Stimulated activated CD8-positive, alpha-beta memory T cell treated with anti-CD3 and anti-CD28 coated beads, Interleukin-15, amount 100 ng/mL, for 1 hour (primary cell): ENCODE results near the gene SLC34A2.
"Not testable (repeated sequence)": the region's sequence is repeated elsewhere in the genome, so short reads cannot be mapped to it uniquely, and the experiment has no call there.

Experiments used
- DNase-seq: peaks from one replicate; pipeline ENCODE4 v3.0.0-alpha.2; 2020; ENCODE audit warnings: low read depth

The SLC34A2 gene, protein sequence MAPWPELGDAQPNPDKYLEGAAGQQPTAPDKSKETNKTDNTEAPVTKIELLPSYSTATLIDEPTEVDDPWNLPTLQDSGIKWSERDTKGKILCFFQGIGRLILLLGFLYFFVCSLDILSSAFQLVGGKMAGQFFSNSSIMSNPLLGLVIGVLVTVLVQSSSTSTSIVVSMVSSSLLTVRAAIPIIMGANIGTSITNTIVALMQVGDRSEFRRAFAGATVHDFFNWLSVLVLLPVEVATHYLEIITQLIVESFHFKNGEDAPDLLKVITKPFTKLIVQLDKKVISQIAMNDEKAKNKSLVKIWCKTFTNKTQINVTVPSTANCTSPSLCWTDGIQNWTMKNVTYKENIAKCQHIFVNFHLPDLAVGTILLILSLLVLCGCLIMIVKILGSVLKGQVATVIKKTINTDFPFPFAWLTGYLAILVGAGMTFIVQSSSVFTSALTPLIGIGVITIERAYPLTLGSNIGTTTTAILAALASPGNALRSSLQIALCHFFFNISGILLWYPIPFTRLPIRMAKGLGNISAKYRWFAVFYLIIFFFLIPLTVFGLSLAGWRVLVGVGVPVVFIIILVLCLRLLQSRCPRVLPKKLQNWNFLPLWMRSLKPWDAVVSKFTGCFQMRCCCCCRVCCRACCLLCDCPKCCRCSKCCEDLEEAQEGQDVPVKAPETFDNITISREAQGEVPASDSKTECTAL

DNA sequence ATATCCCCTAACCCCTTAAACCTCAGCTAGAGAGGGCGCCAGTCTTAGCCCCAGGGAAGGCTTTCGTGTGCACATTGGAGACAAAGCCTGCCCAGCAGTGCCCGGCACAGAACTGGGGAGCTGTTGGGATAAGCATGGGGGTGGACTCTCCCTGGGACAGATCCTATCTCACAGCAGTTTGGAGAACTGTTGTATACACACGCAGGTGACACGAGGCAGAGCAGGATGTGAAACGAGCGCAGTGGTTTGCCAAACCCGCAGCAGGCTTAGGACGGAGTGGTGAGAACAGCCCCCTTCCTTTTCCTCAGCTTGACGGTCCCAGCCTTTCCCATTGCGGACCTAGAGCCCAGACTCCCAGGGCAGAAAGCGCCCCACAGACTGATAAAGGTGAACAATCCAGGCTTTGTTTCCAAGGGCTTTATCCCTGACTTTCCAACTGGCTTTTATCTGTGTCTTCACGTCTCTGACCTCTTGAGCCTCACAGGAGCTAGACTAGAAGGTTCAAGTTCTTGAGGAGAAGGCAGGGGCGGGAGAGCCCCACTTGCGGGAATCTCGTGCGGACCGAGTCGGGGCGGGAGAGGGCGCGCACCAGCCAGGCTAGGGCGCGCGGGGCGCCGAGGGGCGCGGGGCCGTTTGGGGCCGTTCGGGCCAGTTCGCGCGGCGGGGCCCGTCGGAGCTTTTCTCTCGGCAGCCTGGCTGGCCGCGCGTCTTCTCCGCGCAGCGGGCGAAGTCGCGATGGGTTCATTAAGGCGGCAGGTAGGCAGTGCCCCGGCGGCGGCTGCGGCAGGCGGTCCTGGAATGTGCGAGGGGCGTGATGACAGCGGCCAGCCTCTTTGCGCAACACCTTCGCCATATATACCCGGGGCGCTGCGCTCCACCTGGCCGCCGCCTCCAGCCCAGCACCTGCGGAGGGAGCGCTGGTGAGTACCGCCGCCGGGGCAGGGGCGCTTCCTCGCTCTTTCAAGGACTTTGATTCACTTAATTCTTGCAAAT is at the start of gene SLC34A2:
Gene SLC34A2, plus strand, starts transcription at position 881 of the 993 bp plus-strand sequence. CDS start 6,650 bp downstream, outside the sequence.
- DNase-seq: no peak

DNA sequence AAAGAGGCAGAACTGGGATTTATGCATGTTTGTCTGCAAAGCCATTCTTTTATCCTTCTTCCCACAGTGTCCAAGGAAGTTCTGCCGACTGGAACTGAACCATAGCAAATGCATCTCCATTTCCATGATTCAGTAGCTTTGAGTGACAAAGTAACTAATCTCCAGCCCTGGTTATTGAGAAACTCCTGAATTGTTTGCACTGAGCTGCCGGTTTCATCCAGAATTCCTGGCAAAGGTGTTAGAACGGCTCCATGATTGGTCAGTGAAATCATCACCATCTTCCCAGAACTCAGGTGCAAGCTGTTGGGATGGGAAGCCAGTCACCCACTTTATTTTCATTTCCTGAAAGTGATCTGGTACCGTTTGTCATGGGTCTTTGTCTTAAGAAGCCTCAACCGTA is 47.0 kb upstream of the SLC34A2 start:
- DNase-seq: no peak

- DNase-seq: no peak
Measured at GRCh38 chr4:25609976-25610375, 45.7 kb upstream of the SLC34A2 start.

GRCh38 chr4:25613613-25614012 is 42.0 kb upstream of the SLC34A2 start:
- DNase-seq: not testable (repeated sequence)

DNA sequence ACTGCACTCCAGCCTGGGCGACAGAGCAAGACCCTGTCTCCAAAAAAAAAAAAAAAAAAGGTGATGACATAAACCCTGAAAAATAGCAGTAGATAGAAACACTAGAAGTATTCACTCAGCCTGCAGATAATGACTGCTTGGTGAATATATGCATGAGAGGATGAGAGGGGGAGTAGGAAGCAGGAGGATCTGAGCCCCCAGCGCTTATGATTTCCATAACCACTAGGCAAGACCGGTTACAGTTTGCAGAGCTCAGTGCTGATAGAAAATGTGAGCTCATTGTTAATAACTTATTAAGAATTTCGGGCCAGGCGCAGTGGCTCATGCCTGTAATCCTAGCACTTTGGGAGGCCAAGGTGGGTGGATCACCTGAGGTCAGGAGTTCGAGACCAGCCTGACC is 40.8 kb upstream of the SLC34A2 start:
- DNase-seq: no peak

DNA sequence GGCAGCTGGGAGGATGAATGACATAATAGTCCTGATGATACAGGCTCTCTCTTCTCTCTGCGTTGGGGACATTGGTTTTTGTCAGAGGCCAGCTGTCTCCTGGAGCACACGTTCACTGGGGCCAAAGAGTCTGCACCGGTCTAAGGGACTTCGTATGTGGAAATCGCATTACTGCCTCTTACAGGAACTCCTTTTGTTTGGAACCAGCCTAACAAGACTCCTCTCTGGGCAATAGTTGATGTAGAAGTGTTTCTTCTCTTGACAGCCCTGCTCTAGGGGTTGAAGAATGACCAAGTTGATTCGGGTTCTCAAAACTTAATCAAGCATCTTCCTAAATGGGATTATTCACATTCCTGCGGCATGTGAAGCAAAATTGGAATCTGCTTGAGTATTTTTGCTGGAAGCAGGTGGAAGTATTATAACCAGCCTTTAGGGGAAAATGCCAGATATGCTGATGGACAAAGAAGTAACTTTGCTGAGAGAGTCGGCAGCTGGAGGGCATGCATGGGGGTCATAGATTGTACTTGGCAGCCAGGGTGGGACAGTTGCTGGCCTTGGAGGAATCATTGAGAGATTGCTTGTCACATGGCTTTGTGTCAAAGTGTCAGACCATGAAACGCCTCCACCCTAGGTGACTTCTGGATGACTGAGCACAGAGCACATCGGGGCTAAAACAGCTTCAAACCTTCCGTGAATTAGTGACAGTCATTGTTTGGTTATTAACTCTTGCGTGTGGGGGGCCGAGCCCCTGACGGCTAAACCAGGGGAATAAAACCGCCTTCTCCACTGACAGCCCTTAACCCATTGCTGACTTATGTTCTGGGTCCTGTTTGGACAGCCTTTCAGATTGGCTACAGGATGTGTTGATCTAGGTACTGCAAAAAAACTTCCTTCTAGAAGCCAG is 34.4 kb upstream of the SLC34A2 start:
- DNase-seq: no peak

DNA sequence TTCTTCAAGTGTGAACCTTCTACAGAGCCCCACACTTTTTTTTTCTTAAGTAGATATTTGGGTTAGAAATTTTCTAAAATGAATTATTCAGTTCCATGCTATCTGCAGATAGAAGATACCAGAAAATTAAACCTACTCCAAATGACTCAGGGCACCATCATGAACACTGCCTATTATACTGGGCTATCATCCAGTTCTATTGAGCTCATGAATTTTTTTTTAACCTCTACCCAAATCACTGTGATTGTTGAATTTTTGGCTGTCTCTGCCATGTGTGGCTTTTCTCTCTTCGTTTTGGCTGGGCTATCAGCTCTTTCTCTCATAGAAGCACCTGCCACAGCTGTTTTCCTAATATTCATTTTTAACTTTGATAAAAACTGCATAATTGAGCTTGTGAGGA is 31.0 kb upstream of the SLC34A2 start:
- no peak for DNase-seq

DNA sequence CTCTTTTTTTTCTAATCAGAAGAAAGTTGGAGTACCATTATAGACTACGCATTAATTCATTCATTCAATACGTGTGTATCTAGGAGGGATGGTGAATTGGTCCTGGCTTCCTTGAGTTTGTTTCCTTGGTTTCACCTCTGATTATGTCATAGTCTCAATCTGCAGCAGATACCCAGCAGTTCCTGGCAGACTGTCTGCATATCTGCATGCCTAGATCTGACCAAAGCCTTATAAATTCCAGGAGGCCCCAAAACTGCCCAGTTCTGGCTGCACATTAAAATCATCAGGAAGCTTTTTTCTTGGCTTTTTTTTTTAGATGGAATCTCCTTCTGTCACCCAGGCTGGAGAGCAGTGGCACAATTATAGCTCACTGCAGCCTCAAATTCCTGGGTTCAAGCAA is 27.2 kb upstream of the SLC34A2 start:
- no peak for DNase-seq

DNA sequence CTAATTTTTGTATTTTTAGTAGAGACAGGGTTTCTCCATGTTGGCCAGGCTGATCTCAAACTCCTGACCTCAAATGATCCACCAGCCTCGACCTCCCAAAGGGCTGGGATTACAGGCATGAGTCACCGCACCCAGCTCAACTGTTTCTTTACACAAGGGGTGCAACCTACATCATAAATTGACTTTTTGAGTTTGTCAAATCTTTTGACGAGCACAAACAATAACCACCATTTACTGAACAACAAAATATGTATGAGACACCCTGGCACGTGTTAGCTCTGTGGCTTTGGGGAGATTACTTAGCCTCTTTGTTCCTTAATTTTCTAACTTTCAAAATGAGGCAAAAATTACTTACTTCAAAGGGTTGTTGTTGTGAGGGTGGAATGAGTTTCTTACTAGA is 23.5 kb upstream of the SLC34A2 start:
- no peak for DNase-seq

GRCh38 chr4:25633541-25633940 is 22.1 kb upstream of the SLC34A2 start:
- DNase-seq: no peak

- no peak for DNase-seq
Measured at GRCh38 chr4:25635501-25635900, 20.1 kb upstream of the SLC34A2 start.

- DNase-seq: no peak
Measured at GRCh38 chr4:25637581-25638220, 17.9 kb upstream of the SLC34A2 start.

DNA sequence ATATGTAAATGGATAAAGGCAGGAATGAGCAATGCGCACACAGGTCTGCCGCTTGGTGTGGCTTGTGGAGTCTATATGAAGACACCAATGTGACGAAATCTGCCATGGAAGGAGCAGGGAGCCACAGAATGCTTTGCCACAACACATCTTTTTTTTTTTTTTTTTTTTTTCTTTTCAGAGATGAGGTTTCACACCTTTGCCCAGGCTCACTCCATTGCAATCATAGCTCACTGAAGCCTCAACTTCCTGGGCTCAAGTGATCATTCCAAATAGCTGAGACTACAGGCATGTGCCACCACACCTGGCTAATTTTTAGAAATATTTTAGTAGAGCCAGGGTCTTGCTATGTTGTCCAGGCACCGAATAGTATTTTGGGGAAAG is 17.4 kb upstream of the SLC34A2 start:
- no peak for DNase-seq

- no peak for DNase-seq
Measured at GRCh38 chr4:25638806-25639205, 16.8 kb upstream of the SLC34A2 start.

DNA sequence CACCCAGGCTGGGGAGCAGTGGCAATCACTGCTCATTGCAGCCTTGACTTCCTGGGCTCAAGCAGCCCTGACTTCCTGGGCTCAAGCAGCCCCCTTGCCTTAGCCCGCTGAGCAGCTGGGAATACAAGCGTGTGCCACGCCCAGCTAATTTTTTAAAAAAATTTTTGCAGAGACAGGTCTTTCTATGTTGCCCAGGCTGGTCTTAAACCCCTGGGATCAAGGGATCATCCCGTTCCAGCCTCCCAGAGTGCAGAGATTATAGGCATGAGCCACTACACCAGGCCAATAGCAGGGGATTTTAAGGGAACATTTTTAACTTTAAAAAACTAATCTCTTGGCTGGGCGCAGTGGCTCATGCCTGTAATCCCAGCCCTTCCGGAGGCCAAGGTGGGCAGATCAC is 5.3 kb upstream of the SLC34A2 start:
- no peak for DNase-seq

DNA sequence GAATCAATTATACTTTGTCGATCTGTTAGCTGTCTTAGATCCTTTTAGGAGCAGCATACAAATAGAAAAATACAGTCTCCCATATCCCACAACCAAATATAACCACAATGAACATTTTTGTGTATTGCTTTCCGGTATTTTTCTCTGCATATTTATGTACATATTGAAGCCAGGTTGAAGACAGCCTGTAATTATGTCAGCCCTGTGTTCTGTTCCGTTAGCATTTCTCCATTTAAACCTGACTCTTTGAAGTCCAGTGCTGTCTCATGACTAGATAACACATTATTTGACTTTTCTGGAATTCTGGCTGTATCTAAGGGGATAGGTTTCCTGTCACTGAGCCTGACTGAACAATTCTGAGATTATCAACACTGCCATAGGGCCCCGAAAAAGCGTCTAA is 4.0 kb upstream of the SLC34A2 start:
- DNase-seq: no peak

DNA sequence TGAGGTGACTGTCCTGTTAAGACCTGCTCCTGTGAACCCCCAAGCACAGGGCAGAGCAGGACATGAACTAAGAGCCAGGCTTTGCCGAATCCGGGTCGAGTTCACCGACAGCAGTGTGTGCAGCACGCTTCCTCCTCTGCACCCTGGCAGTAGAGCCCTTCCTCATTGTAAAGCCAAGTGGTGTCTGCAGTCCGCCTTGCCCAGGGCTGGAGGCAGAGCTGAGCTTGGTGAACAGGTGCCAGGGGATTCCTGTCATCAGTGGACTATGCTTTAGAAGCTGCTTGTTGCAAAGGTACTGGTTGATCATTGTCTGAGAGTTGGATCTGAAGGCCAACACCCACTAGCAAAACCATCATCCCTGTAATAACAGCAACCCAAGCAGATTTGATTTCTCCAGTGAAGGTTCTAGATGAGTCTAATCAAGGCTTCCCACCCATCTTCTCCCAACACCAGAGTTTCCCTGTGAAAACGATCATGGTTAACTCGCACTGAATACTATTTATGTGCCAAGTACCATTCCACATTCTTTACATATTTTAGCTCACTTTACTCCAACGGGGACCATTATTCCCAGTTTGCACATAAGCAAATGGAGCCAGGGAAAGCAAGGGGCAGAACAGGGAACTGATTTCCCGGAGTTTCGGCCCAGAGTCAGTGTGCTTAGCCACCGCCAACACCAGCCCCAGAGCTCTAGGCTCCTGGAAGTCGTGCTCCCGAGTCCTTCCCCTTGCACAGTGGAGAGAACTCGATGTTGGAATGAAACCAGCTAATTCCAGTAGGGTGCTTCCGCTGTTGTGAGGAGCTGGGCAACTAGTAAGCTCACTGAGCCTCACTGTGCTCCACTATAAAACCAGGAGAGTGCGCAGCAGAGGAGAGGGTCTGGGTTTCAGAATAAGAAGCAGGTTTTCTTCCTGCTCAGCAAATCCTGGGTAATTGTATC is 1.4 kb upstream of the SLC34A2 start:
- no peak for DNase-seq

GRCh38 chr4:25656031-25656430 is 380 bp downstream of the SLC34A2 start:
- no peak for DNase-seq

DNA sequence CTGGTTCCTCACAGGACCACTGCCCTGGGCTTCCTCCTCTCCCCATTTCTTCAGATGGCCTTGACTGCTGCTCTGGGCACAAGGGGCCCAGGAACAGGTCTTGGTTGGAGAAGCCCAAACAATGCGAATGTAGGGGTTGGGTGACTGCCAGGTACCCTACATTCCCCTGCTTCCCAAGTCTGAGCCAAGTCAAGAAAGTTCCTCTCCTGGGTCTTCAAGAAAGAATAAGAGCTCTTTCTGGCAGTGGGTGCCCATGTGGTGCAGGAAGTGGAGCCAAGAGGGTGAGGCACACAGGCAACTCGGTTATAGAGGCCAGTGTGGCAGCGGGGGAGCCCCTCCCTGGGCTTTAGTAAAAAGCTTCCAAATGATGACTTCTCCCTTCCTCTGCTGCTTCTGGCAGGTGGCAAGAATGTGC is 2.7 kb downstream of the SLC34A2 start:
- no peak for DNase-seq

- no peak for DNase-seq
Measured at GRCh38 chr4:25658777-25659176, 3.1 kb downstream of the SLC34A2 start.
